Fibroblast of peridontal ligament (primary cell): ENCODE measurements around the gene FKBP11.

Experiments used
- DNase-seq: peaks from one replicate; pipeline ENCODE4 v3.0.0-alpha.2; 2010; ENCODE audit errors: extremely low read depth

FKBP11 gene

GRCh38 chr12:48956279-48957140 is 31.2 kb upstream of the FKBP11 start:
- DNase-seq: peak; percentile 97

- DNase-seq: no peak
These were observed 29.7 kb upstream of the FKBP11 start for GRCh38 chr12:48954841-48955501.

GRCh38 chr12:48954061-48954460 is 28.8 kb upstream of the FKBP11 start:
- DNase-seq: no peak

- DNase-seq: no peak
These were observed 27.4 kb upstream of the FKBP11 start for GRCh38 chr12:48952691-48953090.

- DNase-seq: no peak
These were observed 22.4 kb upstream of the FKBP11 start for GRCh38 chr12:48947727-48948126.

GRCh38 chr12:48946943-48947342 is 21.7 kb upstream of the FKBP11 start:
- no peak for DNase-seq

GRCh38 chr12:48946205-48946604 is 20.9 kb upstream of the FKBP11 start:
- DNase-seq: peak; percentile 76

- DNase-seq: no peak
These were observed 17.9 kb upstream of the FKBP11 start for GRCh38 chr12:48943221-48943620.

- no peak for DNase-seq
These were observed 14.9 kb upstream of the FKBP11 start for GRCh38 chr12:48940181-48940580.

GRCh38 chr12:48938805-48939204 is 13.5 kb upstream of the FKBP11 start:
- no peak for DNase-seq

- no peak for DNase-seq
These were observed 11.9 kb upstream of the FKBP11 start for GRCh38 chr12:48937170-48937569.

- DNase-seq: peak; percentile 81
These were observed 11.2 kb upstream of the FKBP11 start for GRCh38 chr12:48936379-48936979.

- DNase-seq: no peak
These were observed 9.0 kb upstream of the FKBP11 start for GRCh38 chr12:48934312-48934706.

GRCh38 chr12:48933664-48934311 is 8.5 kb upstream of the FKBP11 start:
- no peak for DNase-seq

GRCh38 chr12:48932878-48933277 is 7.6 kb upstream of the FKBP11 start:
- no peak for DNase-seq

- DNase-seq: no peak
These were observed 5.2 kb upstream of the FKBP11 start for GRCh38 chr12:48930475-48930874.

GRCh38 chr12:48929551-48929950 is 4.3 kb upstream of the FKBP11 start:
- DNase-seq: peak; percentile 53

- peak; percentile 87 for DNase-seq
These were observed 2.0 kb upstream of the FKBP11 start for GRCh38 chr12:48927261-48927660.

GRCh38 chr12:48924617-48925303 is 532 bp downstream of the FKBP11 start:
- DNase-seq: peak; percentile 31

GRCh38 chr12:48923117-48923516 is 2.2 kb downstream of the FKBP11 start:
- DNase-seq: no peak

- no peak for DNase-seq
These were observed 7.3 kb downstream of the FKBP11 start for GRCh38 chr12:48917857-48918537.
